Erythroblast (primary cell): ENCODE results near the gene ETF1.

Source experiments
- GATA1 ChIP-seq: IDR thresholded peaks from 2 replicates; pipeline ENCODE4 v1.6.1; 2011; ENCODE audit warnings: low read depth, mild to moderate bottlenecking, control low read depth, low read length, moderate library complexity
- POLR2A ChIP-seq: IDR thresholded peaks from 2 replicates; pipeline ENCODE4 v1.6.1; 2011; ENCODE audit warnings: mild to moderate bottlenecking, low read length

DNA sequence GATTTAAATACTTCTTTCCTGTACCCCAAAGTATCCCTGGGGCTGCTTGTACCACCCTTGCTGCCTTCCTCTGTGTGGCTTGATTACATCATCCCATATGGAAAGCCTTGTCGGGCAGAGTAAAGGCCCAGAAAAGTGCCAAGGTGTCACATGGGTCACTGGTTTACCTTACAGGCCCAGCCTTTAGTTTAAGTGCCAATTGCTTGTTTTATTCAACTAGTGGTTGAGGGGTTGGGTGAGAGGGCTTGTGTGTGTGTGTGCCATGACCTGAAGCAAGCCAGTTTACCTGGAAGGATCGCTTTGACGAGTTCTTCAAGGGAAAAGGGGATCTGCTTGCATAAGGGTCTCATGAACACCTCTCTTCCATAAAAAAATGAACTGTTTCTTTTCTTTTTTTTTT lies 39.9 kb upstream of the ETF1 start:
- TF ChIP-seq POLR2A, result no peak
- TF ChIP-seq GATA1, result no peak
